NCI-H748 (cell line): ENCODE measurements around the gene SH2D1B.

Experiments
- DNase-seq: peaks from one replicate; lab custom pipeline; 2025; ENCODE audit not compliant: unreplicated experiment; lab: John Stamatoyannopoulos, UW

The SH2D1B gene

DNA sequence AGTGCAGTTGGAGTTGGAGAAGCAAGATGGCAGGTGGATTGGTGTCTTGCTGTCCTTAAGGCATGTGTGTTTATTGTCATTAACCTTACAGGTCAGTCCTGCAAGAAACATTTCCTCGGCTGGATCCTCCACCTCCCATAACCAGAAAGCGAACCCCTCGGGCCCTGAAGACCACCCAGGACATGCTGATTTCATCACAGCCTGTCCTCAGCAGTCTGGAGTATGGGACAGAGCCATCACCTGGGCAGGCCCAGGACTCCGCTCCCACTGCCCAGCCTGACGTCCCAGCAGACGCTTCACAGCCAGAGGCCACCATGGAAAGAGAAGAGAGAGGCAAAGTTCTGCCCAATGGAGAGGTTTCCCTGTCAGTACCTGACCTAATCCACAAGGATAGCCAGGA is 28.8 kb downstream of the SH2D1B start:
- no peak for DNase-seq

DNA sequence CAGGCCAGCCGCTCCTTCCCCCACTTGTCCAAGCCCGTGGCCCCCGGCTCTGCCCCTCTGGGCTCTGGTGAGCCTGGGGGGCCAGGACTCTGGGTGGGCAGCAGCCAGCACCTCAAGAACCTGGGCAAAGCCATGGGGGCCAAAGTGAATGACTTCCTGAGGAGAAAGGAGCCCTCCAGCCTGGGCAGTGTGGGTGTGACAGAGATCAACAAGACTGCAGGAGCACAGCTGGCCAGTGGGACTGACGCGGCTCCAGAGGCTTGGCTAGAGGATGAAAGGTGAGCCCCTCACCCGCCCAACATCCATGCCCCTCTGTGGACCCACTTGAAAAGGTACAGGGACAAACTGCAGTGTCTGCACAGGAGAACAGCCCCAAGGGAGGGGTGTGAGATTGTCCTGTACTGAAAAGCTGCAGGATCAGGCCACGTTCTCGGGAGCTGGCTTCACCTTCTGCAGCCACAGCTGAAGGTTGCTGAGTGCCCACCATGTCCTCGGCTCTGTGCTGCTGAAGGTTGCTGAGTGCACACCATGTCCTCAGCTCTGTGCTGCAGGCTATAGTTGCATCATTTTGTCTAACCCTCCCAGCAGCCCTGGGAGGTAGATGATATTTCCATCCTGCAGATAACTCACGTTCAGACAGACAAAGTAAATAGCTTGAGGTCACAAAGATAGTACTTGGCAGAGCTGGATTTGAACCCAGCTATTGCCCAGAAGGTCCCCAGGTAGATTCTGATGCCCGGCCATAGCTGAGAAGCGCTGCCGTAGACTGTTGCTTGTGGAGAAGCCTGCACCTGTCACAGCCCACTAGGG is 29.8 kb downstream of the SH2D1B start:
- DNase-seq = no peak

DNA sequence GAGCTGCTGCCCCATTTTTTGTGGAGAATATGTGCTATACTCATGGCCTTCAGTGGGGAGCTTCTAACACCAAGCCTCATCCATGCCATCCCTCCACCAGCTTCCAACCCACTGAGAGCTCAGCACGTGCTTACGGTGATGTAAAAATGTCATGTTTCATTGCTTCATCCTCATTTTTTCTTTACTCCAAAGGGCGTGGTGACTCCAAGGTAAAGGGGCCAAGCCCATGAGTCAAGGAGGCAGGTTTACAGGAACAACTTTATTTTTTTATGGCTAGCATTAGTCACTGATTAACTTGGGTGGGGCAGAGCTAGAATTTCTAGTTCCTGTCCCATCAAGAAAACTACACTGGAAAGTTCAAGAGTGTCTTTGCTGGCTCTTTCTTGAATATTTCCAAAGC is 30.6 kb downstream of the SH2D1B start, which contains the start of gene C1orf226:
TSS of gene C1orf226 (plus strand) at position 346 of the 400 bp plus-strand sequence. CDS start 174 bp downstream, outside the sequence.
- no peak for DNase-seq

DNA sequence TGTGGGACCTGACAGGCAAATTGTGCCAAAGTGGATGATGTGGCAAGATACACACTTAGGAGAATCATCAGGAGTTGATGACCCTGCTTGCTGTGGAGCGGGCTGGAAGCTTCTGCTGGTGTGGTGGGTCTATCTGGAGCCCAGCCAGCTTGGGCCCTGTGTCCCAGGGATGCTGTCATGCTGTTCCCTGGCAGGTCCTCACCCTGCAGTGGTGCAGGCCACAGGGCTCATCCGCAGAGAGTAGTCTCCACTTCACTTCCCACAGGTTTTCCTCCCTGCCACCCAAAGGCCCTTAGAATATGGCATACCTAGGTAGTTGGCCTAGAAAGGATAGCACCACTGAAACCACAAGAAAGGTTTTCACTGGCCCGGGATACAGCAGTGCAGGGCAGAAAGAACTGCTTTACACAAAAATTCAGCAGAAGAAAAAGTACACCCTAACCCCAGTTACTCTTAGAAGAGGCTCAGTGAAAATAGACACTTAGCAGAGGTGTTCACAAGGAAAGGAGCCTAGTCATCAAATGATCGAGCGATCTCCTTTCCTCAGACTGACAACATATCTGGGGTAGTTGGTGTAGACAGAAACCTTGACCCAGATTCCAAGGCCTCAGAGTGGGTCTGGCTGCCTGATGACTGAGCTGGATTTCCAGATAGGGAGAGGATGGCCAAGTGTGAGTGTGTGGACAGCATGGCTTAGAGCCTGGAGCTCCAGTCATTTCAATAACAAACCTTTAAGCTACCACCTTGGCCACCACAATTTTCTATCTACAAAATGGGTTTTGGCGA is 31.7 kb downstream of the SH2D1B start:
- no peak for DNase-seq

DNA sequence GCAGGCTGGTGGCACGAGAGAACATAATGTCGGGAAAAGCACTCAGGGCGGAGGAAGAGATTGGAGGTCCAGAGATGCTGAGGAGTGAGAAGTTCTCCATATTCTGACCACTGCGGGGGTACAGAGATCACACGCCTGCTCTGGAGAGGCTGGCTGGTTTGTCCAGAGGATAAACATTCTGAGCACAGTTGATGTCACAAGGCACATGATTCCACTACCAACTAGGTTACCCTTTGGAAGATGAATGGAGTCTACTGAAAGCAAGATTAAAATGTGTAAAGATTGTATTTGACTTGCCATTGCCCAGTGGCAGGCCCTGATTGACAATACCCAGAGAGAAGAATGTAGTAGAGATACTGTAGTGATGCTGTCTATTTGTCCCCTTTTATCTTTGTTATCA is 35.2 kb downstream of the SH2D1B start, which contains the start of gene SPATA46:
TSS of gene SPATA46 (minus strand) at position 164 of the 400 bp plus-strand sequence. CDS start at position 100, 64 bp downstream.
- DNase-seq = no peak

DNA sequence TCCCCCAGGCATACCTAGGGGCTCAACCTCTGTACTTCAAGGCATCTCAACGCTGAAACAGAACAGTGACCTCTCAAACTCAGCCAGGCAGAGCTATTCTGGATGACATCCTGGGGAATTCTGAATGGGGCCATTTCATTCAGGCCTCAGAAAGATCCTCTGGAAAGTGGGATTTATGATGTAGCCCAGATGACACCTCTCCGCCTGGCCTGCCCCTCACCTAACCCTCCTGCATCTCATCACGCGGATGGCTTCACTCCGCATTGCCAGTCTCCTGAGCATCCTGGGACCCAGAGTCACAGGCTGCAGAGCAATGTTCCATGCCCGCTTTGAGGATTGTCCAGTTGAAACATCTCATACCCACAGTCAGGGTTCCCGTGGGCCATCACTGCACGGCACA is 36.5 kb downstream of the SH2D1B start:
- DNase-seq = no peak

DNA sequence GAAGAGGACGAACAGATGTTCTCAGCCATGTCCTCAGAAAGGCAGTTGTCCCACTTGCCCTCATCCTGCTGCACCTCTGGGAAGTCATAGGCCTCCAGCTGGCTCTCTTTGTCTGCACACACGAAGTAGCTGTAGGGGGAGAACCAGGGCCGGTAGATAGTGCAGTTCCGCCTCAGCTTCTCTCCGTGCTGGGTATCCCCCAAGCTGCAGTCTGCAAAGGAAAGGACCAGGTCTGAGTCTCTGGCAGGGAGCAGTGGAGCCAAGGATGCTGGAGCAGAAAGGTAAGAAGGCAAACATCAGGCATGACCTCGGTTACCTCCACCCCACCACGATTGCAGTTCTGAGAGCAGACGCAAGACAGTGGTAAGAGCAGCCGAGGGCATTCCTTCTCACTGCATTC is 37.5 kb downstream of the SH2D1B start:
- DNase-seq = no peak

DNA sequence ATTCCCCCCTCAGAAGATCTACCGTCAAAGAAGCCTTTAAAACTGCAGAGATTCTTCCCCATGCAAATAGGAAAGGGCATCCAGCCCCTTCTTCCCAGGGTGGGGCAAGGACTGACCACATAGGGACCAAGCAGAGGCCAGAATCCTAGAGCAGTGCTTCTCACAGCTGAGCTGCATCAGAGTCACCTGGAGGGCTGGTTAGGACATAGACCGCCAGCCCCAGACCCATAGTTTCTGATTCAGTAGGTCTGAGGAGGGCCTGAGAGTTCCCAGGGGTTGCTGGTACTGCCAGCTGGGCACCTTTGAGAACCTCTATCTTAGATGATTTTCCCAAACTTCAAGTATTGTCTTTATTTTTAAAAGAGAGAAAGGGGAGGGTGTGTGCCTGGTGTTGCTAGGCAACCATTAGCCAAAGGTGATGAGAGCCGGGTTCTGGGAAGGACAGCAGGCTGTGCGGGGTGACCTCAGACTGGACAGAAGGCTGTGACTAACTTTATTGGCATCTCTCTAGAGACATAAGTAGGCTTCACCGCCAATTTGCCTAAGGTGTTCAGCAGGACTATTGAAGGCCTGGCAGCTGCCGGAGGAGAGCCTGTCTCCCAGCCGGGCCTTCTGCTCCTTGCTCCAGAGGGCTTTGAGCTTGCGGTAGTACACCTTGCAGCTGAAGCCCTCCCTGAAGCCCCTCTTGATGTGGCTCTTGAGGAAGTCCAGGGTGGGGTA is 38.2 kb downstream of the SH2D1B start:
- DNase-seq = no peak

DNA sequence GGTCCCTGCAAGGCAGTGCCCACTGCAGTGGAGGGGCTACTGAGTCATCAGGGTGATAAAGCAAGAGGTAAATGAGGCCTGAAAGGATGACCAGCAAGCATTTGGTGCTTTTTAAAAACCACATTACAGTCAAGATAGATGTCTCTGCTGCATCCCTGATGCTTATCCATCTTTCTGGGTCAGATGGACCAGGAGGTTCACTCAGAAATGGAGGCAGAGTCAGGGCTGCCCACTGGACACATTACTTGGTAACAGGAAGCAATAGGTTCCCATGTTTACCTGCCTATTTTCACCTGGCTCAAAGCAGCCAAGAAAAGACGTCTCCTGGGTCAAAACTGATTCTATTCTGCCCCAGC is 38.9 kb downstream of the SH2D1B start:
- DNase-seq = no peak

DNA sequence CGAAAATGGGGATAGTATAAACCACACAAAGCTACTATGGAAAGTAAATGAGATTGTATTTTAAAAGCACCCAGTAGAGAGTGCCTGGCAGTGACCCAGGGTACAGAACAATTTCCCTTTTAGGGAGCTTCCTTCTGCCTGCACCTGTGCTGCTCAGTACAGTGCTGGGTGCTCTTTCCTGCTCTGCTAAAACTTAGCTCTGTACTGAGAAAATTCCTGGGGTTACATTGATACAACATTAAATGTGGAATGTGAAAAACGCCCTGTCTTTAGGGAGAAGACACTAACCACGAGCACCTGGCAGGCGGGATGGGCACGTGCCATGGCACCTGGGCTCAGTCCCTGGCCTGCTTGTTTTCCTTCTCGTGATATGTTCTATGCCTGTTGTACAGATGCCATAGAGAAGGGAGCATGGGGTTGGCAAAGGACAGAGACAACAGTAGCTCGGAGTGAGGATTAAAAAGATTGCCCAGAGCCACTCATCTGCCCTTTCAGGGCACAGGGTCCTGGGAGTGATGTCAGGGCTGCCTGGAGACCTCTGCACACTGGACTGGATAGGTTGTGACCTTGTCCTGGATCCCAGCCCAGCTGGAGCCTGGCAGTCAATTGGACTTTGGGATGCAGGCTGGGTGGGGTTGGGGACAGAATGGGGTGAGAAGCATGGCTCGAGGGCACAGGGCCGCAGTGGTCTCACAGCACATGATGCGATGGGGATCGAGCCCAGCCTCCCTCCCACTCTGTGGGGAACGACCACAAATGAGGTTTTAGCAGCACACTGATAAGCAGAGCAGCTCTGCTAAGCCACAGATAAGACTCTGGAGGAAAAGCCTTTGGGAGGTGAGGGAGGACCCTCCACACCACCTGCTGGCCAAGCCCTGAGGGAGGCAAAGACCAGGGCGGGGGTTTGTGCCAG is 39.5 kb downstream of the SH2D1B start:
- DNase-seq = no peak

DNA sequence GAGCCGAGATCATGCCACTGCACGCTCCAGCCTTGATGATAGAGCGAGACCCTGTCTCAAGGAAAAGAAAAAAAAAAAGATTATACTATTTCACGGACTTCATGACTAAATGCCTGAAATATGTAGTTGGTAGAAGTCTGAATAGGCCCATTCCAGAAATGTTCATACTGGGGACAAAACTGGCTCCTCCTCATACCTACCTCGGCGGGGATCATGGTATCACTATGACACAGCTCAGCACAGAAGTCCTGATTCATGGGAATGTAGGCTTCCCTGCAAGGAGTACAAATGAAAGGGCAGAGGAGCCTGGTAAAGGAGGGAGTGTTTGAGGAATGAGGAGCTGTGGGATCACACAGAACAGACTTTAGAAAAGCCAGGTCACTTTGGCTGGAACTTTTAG is 40.3 kb downstream of the SH2D1B start:
- DNase-seq = no peak

DNA sequence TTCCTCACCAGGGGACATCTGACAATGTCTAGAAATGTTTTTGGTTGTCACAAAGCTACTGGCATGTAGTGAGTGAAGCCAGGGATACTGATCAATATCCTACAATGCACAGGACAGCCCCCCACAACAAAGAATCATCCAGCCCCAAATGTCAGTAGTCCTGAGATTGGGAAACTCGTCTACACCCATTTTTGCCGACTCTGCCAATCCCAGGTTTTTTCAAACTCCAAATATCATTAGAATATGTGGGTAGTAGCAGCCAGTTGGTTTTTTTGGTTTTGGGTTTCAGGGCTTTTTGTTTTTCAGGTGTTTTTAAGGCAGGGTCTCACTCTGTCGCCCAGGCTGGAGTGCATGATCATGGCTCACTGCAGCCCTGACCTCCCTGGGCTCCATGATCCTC is 41.2 kb downstream of the SH2D1B start:
- DNase-seq = no peak

DNA sequence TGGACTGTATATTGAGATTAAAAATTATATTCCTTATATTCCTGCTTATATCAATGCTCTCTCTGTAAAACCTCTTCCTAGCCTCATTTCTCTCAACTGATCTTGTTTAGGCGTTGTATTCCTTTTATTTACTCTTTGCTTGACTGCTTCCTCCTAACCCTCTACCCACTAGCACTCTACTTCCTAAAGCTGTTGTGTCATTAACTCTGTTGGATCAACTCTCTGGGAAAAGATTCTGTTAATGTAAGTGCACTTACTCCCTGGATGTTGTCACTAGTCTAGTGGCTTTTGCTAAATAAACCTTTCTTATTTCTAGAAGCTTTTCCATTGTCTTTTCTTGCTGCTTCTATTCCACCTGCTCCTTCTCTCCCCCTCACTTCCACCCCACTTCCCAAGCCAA is 41.8 kb downstream of the SH2D1B start:
- DNase-seq = no peak

DNA sequence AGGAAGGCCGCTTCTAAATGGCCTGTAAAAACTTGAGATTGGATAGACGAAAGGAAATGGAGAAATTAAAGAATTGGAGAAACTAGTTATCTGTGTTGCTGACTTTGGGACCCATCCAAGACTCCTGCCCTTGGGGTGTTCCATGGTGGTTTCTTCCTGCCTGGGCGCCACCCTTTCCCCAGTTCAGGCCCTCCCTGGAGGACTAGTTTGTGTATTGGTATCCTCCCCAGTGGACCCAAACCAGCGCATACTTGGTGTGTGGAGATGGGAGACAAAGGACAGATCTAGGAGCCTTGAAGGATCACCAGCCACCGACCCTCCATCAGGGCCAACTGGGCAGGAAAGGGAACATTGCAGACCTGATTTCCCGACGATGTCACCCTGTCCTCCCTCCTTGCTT is 42.4 kb downstream of the SH2D1B start:
- no peak for DNase-seq

DNA sequence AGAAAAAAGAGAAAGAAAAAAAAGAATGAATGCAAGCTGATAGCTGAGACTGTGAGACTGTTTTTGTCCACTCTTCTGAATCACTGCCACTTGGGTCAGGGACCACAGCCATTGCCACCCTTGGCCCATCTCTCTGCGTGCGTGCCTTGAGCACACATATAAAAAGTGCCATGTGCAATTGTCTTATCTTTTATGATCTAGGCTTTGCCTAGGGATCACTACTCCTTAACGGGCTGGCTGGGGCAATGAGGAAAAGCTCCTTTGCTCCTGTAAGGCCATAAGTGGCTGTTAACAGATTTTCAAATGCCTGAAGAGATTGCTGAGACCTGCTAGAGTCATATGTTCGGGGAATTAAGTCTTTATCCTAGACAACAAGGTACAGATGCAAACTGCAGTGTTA is 43.5 kb downstream of the SH2D1B start:
- no peak for DNase-seq

DNA sequence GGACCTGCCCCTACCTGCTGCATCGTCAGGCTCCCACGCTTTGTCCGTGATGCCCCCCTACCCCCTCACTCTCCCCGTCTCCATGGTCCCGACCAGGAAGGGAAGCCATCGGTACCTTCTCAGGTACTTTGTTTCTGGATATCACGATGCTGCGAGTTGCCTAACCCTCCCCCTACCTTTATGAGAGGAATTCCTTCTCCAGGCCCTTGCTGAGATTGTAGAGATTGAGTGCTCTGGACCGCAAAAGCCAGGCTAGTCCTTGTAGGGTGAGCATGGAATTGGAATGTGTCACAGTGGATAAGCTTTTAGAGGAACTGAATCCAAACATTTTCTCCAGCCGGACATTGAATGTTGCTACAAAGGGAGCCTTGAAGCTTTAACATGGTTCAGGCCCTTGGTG is 44.2 kb downstream of the SH2D1B start:
- no peak for DNase-seq

DNA sequence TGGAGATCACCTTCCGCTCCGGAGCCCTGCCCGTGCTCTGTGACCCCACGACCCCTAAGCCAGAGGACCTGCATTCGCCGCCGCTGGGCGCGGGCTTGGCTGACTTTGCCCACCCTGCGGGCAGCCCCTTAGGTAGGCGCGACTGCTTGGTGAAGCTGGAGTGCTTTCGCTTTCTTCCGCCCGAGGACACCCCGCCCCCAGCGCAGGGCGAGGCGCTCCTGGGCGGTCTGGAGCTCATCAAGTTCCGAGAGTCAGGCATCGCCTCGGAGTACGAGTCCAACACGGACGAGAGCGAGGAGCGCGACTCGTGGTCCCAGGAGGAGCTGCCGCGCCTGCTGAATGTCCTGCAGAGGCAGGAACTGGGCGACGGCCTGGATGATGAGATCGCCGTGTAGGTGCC is 44.9 kb downstream of the SH2D1B start:
- no peak for DNase-seq

DNA sequence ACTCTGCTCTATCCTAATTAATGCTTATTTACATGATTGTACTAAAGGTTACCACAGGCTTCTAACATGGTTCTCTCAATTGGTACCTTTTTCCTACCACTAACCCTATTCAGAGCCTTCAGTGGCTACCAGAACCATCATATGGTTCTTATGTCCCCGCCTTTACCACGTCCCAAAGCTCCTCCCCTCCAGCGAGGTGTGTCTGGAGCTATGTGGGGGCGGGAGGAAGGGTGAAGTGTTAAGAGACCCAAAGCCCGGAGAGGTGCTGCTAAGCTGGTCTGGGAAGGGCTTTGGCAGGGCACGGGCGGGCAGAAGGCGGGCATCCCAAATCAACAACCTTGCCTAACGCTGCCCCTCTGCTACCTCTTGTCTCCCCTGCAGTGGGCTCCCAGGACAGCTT is 45.3 kb downstream of the SH2D1B start:
- DNase-seq = no peak

DNA sequence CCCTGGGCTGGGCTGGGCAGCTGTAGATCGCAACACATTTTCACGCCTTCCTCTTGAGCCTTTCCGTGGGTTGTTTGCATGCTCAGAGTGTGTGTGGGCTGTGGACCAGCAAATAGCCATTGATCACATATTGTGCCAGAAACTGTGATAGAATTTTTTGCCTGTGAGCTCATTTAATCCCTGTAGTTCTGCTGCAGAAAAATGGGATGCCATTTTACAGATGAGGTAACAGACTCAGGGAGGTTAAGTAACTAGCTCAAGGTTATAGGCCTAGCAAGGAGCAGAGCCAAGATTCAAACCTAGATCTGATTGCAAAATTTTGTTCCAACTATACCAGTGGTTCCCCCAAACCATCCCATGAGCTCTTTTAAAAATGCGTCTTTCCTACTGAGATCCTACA is 45.8 kb downstream of the SH2D1B start:
- no peak for DNase-seq

DNA sequence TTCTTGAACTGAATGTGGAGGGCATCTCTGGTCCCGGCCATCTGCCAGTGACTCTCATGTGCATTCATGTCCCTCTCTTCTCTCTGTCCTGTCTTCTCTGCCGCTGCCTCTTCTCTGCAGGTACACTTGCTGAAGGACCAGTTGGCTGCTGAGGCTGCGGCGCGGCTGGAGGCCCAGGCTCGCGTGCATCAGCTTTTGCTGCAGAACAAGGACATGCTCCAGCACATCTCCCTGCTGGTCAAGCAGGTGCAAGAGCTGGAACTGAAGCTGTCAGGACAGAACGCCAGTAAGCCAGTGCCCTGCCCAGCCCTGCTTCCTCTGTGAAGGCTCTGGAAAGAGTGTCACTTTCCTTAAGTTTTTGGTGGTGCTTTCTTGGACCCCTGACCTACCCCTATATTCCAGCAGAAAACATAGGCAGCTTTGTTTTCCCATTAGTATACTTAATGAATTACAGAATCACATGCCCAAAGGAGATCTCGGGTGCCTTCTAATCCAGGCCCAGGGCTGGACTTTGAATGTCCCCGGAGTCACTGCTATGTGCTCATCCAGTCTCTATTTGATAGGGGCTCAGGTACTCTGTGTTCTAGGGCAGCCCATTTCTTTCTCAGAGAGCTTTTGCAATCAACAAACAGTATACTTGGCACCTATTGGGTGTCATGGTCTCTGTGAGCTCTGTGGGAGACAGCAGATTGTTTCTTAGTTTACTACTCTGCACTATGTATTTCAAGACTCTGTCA is 46.5 kb downstream of the SH2D1B start:
- DNase-seq = no peak
